SKM-1 treated with dmso at 0.1 percent for 144 hours (cell line): ENCODE measurements around the gene CEACAM16.
A peak's percentile ranks its signal among the peaks of the same experiment; 100 is the strongest.

ENCODE experiments used
- DNase-seq: peaks from one replicate; lab custom pipeline; 2025; ENCODE audit not compliant: unreplicated experiment; lab: John Stamatoyannopoulos, UW

The CEACAM16 gene

GRCh38 chr19:44745887-44746600 is 47.1 kb downstream of the CEACAM16 start:
- no peak for DNase-seq

- DNase-seq: no peak
Observed at GRCh38 chr19:44746616-44746945, 47.6 kb downstream of the CEACAM16 start.

- DNase-seq: no peak
Observed at GRCh38 chr19:44746946-44747738, 48.2 kb downstream of the CEACAM16 start.

- no peak for DNase-seq
Observed at GRCh38 chr19:44747739-44748425, 48.9 kb downstream of the CEACAM16 start.

- DNase-seq: no peak
Observed at GRCh38 chr19:44748426-44749254, 49.7 kb downstream of the CEACAM16 start, which contains the start of gene BCL3. Gene BCL3, plus strand, starts transcription at chr19:44748708. Its CDS starts 83 bp downstream, at chr19:44748791.

- DNase-seq: no peak
Observed at GRCh38 chr19:44749292-44749691, 50.3 kb downstream of the CEACAM16 start.

GRCh38 chr19:44749994-44750393 is 51.0 kb downstream of the CEACAM16 start:
- DNase-seq: no peak

GRCh38 chr19:44752123-44752815 is 53.3 kb downstream of the CEACAM16 start:
- DNase-seq: no peak

- DNase-seq: peak; percentile 81
Observed at GRCh38 chr19:44752816-44753625, 54.1 kb downstream of the CEACAM16 start.

GRCh38 chr19:44753626-44753931 is 54.6 kb downstream of the CEACAM16 start:
- no peak for DNase-seq

- DNase-seq: no peak
Observed at GRCh38 chr19:44753932-44754749, 55.2 kb downstream of the CEACAM16 start.

GRCh38 chr19:44754750-44755080 is 55.8 kb downstream of the CEACAM16 start:
- no peak for DNase-seq

- DNase-seq: no peak
Observed at GRCh38 chr19:44755219-44755618, 56.3 kb downstream of the CEACAM16 start.

GRCh38 chr19:44756089-44756562 is 57.2 kb downstream of the CEACAM16 start:
- DNase-seq: no peak

- DNase-seq: no peak
Observed at GRCh38 chr19:44757057-44757734, 58.2 kb downstream of the CEACAM16 start.

GRCh38 chr19:44757735-44758505 is 59.0 kb downstream of the CEACAM16 start:
- no peak for DNase-seq

- DNase-seq: no peak
Observed at GRCh38 chr19:44758596-44758995, 59.6 kb downstream of the CEACAM16 start.
